Measurements from ENCODE around the gene NEK5.
"Not testable (repeated sequence)": the region's sequence is repeated elsewhere in the genome, so short reads cannot be mapped to it uniquely, and the experiment has no call there.

NEK5 gene

DNA sequence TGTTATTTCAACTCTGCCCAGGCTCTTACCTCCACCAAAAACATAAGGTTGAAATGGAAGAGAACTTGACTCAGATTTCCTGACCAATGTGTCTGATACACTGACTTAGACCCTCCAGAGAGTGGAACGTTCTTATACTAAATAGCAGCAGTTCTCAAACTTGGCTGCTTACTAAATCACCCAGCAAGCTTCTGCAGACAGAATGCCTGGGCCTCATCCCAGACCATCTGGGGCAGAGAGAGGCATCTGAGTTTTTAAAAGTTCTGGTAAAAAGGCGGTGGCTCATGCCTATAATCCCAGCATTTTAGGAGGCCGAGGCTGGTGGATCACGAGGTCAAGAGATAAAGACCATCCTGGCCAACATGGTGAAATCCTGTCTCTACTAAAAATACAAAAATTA, 46.3 kb downstream of the NEK5 start:
- H3K27ac ChIP-seq = no peak overlapping the region
- DNase-seq (ENCODE audit: low read depth, low spot score) = no peak

DNA sequence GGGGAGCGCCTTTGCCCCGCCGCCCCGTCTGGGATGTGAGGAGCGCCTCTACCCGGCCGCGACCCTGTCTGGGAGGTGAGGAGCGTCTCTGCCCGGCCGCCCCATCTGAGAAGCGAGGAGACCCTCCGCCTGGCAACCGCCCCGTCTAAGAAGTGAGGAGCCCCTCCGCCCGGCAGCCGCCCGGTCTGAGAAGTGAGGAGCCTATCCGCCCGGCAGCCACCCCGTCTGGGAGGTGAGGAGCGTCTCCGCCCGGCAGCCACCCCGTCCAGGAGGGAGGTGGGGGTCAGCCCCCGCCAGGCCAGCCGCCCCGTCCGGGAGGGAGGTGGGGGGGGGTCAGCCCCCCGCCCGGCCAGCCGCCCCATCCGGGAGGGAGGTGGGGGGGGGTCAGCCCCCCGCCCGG, 49.0 kb downstream of the NEK5 start:
- H3K27ac ChIP-seq; DNase-seq (ENCODE audit: low read depth, low spot score): not testable (repeated sequence)

DNA sequence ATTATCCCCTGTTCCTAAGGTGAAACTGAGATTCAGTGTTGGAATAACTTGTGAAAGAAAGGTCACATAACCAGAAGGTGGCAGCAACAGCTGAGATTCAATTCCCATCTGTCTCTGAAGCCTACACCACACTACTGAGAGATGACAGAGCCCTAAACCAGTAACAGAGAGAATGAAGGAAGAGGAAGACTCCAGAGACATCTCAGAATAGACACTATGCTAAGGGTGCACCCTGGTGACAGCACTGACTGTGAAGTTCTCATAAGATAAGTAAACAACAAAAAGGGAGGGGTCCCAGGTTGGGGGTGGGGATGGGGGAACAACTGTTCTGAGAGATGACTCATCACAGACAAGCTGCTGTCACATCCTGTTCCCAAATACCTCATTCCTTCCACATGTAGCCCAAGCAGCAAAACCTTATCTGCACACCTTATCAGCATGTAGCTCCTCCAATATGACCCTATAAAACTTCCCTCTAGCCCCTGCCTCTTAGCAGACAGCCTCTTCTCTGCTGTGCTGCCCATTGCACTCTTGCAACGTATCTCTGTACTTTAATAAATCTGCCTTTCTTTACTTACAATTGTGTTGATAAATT, 57.8 kb downstream of the NEK5 start:
- no peak for DNase-seq (ENCODE audit: low read depth, low spot score)
- H3K27ac ChIP-seq = no peak overlapping the region

DNA sequence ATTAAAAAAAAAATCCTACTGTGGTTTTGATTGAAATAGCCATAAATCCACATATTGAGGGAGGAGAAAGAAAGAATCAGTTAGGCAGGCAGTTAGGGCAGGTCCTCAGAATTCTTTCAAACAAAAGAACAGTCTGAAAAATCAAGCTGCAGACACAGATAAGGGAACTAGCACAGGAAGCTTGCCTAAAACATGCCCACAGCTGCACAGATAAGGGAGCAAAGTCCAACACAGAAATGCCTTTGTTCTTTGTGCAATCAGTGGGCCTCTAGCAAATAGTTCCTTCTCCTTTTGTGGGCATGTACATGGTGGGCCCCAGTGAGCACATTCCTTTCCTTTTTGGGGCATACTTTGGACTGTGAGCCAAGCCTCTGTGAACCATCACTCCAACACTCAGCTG, 61.6 kb downstream of the NEK5 start:
- DNase-seq (ENCODE audit: low read depth, low spot score) = no peak
- no peak overlapping the region for H3K27ac ChIP-seq

DNA sequence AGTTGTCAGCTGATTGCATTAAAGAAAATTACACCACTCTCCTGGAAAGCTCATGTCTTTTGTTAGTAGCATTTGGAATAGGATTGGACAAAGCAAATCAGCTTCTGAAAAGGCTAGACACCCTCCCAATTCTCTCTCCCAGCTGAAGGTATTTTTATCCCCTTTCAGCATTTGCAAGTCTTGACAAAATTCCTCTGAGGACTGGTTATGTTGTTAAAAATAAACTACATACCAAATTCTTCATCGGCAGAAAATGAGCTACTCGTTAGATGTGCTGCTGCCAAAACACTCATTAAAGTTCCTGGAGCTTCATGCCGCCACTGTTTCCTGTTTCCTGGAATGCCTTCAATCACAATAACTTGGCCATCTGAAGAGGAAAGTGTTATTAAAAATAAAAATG, 67.3 kb downstream of the NEK5 start:
- no peak for DNase-seq (ENCODE audit: low read depth, low spot score)
- H3K27ac ChIP-seq = peak overlapping the region; percentile 17

DNA sequence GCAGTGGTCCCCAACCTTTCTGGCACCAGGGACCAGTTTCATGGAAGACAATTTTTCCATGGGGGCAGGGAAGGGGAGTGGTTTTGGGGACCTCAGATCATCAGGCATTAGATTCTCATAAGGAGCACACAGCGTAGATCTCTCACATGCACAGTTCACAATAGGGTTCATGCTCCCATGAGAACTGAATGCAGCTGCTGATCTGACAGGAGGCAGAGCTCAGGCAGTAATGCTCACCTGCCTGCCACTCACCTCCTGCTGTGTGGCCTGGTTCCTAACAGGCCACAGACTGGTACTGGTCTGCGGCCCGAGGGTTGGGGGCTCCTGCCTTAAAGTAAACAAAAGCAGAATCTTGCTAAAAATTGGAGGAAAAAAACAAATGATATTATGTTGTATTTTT, 67.8 kb downstream of the NEK5 start:
- peak overlapping the region; percentile 17 for H3K27ac ChIP-seq
- not testable (repeated sequence) for DNase-seq (ENCODE audit: low read depth, low spot score)

DNA sequence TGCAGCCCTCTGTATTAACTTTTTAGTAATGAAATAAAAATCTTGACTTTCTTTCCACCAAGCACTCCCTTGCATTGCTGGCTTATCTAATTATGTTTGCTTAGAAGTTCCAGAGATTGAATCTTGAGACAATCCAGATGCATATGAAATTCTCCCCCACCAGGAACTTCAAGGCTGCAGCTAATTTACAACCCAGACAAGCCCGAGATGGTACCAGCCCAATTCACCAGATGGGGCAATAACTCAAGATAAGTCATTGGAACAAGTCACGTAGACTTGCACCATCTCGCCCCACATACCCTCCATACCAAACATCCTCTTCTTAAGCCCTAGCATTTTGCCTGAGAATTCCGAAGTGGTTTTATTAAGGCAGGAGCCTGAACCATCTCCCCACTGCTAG, 75.4 kb downstream of the NEK5 start:
- no peak for DNase-seq (ENCODE audit: low read depth, low spot score)
- H3K27ac ChIP-seq = no peak overlapping the region

DNA sequence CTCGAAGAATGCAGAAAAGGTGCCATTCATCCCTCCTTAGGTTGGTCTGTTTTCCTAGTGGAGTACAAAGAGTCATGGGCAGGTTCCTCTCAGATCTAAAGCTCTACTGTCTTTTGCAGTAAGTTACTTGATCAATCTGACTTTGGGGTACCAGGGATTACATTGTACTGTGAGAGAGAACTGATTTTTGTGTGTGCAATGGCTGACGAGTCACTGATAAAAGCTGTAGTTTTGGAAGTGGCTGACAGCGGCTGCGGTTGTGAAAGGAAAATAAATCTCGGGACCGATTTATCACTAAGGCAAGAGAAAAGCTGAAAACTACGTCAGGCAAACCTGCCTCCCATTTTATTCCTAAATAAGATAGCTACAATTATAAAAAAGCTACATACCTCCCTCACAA, 77.5 kb downstream of the NEK5 start:
- DNase-seq (ENCODE audit: low read depth, low spot score) = no peak
- H3K27ac ChIP-seq = no peak overlapping the region

DNA sequence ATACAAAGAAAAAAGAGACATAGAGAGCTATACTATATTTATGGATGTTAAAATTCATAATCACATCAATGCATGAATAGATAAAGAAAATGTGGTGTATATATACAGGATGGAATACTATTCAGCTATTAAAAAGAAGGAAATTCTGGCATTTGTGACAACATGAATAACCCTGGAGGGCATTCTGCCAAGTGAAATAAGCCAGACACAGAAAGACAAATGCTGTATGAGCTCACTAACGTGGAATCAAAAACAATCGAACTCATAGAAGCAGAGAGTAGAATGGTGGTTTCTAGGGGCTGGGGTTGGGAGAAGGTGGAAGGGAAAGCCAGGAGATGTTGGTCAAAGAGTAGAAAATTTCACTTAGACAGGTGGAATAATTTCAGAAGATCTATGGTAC, 80.4 kb downstream of the NEK5 start:
- no peak for DNase-seq (ENCODE audit: low read depth, low spot score)
- H3K27ac ChIP-seq = no peak overlapping the region

DNA sequence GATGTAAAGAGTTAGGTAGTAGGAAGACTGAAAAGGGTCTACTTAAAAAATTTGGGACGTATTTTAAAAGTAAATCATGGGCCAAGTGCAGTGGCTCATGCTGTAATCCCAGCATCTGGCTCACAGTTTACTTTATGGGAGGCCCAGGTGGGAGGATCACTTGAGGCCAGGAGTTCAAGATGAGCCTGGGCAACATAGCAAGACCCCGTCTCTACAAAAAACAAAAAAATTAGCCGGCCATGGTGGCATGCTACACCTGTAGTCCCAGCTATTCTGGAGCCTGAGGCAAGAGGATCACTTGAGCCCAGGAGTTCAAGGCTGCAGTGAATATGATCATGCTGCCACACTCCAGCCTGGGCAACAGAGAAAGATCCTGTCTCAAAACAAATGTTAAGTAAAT, 81.4 kb downstream of the NEK5 start:
- H3K27ac ChIP-seq = no peak overlapping the region
- no peak for DNase-seq (ENCODE audit: low read depth, low spot score)

DNA sequence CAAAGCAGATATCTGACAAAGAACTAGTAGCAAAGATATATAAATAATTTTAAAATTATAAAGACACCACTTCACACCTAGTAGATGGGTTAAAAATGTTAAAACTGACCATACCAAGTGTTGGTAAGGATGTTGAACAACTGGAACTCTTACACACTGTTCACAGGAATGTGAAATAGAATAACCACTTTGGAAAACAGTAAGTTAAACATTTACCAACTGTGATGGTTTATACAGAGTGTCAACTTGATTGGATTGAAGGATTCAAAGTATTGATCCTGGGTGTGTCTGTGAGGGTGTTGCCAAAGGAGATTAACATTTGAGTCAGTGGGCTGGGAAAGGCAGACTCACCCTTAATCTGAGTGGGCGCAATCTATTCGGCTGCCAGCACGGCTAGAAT, 85.2 kb downstream of the NEK5 start:
- H3K27ac ChIP-seq = no peak overlapping the region
- no peak for DNase-seq (ENCODE audit: low read depth, low spot score)

DNA sequence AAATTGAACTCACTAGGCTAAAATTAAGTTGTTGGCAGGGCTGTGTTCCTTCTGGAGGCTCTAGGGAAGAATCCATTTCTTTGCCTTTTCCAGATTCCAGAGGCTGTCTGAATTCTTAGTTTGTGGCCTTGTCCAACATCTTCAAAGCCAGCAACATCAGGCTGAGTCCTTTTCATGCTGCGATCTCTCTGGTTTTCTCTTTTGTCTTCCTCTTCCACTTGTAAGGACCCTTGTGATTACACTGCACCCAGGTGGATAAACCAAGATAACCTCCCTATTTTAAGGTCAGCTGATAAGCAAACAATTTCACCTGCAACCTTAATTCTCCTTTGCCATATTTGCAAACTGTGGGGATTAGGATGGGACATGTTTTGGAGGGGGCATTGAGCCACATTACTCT, 92.8 kb downstream of the NEK5 start:
- H3K27ac ChIP-seq = no peak overlapping the region
- DNase-seq (ENCODE audit: low read depth, low spot score) = no peak

DNA sequence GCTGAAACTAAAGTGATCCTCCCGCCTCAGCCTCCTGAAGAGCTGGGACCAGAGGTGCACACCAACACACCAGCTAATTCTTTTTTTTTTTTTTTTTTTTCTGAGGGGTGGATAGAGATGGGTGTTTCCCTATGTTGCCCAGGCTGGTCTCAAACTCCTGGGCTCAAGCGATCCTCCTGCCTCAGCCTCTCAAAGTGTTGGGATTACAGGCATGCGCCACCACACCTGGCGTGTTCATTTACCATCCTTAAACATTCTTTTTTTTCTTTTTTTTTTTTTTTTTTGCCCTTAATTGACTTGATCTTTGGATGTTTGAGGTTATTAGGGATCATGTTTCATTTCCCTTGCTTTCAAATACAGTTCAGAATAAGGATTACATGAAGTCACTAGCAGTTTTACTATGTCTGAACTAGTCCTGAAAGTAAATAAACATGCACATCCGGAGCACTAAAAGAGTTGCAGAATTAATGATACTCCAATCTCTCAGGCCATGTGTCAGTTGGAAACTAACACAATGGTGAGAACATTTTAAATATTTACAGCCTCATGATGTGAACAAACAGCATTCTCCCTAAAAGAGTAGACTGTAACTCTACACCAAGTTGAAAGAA, 94.2 kb downstream of the NEK5 start:
- DNase-seq (ENCODE audit: low read depth, low spot score) = no peak
- H3K27ac ChIP-seq = no peak overlapping the region

DNA sequence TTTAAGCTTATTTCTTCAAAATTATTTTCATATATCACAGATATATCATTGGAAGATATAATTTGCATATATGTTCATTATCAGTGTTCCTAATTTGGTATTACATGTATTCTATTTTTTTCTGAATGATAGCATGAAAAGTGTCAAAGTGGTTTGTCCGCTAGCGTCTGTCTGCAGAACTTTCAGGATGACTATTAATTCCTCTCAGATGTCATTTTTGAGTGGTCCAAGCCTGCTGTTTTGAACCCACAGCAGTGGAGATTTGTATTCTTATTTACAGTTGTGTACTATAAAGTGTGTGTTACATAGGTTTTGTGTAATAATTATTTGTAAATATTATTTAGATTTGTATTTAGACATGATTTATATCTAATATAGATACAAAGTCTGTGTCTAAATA, 95.8 kb downstream of the NEK5 start:
- no peak for DNase-seq (ENCODE audit: low read depth, low spot score)
- H3K27ac ChIP-seq = no peak overlapping the region

DNA sequence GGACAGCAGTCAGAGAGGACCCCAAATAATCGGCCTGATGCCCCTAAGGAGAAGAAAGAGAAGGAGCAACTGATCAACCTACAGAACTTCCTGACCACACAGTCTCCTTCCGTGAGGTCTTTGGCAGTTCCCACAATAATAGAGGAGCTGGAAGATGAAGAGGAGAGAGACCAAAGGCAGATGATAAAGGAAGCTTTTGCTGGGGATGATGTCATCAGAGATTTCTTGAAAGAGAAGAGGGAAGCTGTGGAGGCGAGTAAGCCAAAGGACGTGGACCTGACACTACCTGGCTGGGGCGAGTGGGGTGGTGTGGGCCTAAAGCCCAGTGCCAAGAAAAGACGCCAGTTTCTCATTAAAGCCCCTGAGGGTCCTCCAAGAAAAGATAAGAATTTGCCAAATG, 98.5 kb downstream of the NEK5 start:
- not testable (repeated sequence) for DNase-seq (ENCODE audit: low read depth, low spot score); H3K27ac ChIP-seq

DNA sequence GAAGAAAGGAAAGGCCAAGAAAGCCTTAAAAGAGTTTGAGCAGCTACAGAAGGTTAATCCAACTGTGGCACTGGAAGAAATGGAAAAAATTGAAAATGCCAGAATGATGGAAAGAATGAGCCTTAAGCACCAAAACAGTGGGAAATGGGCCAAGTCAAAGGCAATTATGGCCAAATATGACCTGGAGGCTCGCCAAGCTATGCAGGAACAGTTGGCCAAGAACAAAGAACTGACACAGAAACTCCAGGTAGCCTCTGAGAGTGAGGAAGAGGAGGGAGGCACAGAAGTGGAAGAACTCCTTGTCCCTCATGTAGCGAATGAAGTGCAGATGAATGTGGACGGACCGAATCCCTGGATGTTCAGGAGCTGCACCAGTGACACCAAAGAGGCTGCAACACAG, 99.3 kb downstream of the NEK5 start:
- H3K27ac ChIP-seq = no peak overlapping the region
- no peak for DNase-seq (ENCODE audit: low read depth, low spot score)

DNA sequence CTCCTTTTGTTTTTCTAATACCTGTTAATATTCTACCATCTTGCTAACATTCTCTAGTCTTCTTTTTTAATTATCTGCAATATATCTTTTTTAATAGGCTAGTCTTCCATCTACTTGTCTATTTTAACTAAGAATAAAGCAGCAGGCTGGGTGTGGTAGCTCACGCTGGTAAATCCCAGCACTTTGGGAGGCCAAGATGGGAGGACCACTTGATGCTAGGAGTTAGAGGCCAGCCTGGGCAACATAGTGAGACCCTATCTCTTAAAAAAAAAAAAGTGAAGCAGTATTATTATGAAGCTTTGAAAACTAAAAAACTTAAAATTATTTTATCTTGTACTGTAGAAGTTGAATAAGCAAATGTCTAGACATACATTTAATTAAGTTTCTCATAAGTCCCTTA, 101.0 kb downstream of the NEK5 start:
- no peak overlapping the region for H3K27ac ChIP-seq

DNA sequence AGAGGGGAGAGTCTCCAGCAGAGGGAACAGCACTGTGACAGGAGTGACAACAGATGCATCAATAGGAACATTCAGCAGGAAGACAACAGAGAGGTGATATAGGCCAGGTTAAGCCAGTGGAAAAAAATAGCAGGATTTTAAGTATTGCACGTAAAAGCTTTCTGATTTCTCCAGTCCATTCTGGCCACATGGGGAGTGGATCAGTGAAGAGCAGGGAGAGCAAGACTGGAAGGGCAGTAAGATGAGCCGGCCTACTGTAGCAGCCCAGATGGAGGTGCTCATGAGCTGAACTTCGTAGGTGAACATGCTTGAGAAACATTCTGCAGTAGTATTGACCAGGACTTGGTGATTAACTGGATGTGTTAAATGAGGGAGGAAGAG, 102.6 kb downstream of the NEK5 start:
- H3K27ac ChIP-seq = no peak overlapping the region
- no peak for DNase-seq (ENCODE audit: low read depth, low spot score)

More for the DNA sequence above, 101.0 kb downstream of the NEK5 start:
- no peak for DNase-seq (ENCODE audit: low read depth, low spot score)

DNA sequence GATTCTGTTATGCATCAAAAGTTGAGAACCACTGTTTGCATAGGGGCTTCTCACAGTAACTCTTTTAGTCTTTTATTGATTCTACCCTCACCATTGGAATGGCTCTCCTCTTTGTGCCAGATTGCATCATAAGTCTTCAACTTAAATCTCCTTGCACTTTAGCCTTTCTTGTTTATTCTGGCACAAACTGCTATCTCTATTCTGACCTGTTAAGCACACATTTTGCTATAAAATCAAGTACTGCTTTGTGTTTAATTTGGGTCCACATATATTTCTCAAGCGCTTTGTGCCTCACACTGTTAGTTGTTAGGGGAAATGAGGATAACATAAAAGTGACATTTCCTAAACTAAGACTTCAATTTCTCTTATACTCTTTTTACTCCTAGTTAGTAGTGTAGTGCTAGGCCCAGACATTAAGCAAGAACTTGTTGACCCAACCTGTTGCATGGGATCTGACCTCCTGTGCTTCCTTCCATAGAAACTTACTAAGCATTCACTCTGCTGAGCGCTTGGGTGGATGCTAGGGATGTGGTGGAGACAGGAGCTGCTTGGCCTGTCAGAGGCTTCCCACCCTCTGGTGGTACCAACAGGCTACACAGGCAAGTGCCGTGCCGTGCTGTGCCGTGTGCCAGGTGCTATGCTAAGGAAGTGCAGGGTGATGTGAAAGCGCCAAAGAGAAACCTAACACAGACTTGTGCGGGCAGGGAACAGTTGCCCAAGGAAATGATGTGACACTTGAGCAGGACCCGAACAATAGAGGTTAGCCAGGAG, 103.2 kb downstream of the NEK5 start:
- DNase-seq (ENCODE audit: low read depth, low spot score) = no peak
- H3K27ac ChIP-seq = no peak overlapping the region

DNA sequence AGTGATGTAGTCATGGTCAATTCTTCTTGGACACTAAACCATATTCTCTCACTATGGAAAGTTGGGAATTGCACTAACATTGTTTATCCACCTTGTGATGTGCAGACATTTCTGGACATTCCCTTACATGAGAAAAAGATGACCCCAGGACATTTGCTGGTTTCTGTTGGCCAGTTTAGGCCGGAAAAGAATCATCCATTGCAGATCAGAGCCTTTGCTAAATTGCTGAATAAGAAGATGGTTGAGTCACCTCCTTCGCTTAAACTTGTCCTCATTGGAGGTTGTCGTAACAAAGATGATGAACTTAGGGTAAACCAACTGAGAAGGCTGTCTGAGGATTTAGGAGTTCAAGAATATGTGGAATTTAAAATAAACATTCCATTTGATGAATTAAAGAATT, 104.4 kb downstream of the NEK5 start, which contains the start of gene UTP14C:
Gene UTP14C, plus strand, starts transcription at position 211 of the 400 bp plus-strand sequence. CDS start 4,114 bp downstream, outside the sequence.
- H3K27ac ChIP-seq = peak within 1 kb of the TSS; percentile 4
- DNase-seq (ENCODE audit: low read depth, low spot score) = peak; percentile 12

DNA sequence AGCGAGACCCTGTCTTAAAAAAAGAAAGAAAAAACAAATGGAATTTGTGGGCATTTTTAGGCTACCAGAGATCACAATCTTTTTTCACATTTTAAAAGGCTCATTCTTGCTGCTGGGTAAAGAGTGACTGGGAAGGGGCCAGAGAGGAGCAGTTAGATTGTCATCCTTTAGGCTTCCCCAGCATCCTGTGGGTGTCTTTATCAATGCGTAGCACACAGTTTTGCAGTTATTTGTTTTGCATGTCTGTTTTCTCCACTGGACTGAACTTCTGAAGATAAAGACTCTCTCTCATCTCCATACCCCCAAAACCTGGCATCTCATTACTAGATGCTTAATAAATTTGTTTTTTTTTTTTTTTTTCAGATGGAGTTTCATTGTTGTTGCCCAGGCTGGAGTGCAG, 106.5 kb downstream of the NEK5 start:
- DNase-seq (ENCODE audit: low read depth, low spot score) = no peak
- H3K27ac ChIP-seq = no peak overlapping the region

DNA sequence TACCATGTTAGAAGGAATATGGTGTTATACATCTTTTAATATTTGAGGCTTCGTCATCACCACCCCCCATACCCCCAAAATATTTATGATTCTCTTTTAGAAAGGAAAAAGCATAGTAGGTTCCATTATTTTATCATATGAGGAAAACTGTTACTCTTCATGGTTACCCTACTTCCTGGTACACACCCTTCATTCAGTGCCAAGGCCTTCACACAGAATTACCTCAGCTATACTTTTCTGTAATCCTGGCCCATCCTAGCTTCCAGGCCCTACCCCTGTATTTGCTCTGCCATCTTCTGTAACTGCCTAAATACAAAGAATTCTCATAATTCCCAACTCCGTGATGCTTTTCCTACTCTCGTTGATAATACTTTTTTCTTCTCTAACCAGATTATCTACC, 108.7 kb downstream of the NEK5 start:
- H3K27ac ChIP-seq = no peak overlapping the region
- DNase-seq (ENCODE audit: low read depth, low spot score) = no peak

All from epithelial cell of prostate (primary cell).